Vagina (tissue), 2 donors: ENCODE results near the gene KCTD1.

Experiments
- CTCF ChIP-seq, 3 experiments: fragments of 450-650 bp in 2 of 3; fragments of 200-600 bp in 1 of 3; sonication (generic) in 1 of 3; IDR thresholded peaks; one replicate each; pipeline ENCODE4 v1.5.1; 2017 to 2019; ENCODE audit warnings: antibody characterized with exemption in 3 of 3, mild to moderate bottlenecking in 2 of 3, moderate library complexity in 2 of 3
- POLR2A ChIP-seq, 2 donors: fragments of 450-650 bp; IDR thresholded peaks; one replicate each; pipeline ENCODE4 v1.6.1; 2017; ENCODE audit warnings: antibody characterized with exemption in 2 of 2, mild to moderate bottlenecking in 2 of 2, moderate library complexity in 2 of 2
- POLR2AphosphoS5 ChIP-seq, 2 donors: sonication (generic); formaldehyde crosslinking; IDR thresholded peaks; one replicate each; pipeline ENCODE4 v1.9.0; 2017; ENCODE audit warnings: antibody characterized with exemption in 2 of 2, mild to moderate bottlenecking in 2 of 2, low read depth in 1 of 2; ENCODE audit not compliant: insufficient read depth in 1 of 2

- no peak for TF ChIP-seq CTCF (IDR thresholded peaks at IDR 0.05)
- no peak for TF ChIP-seq POLR2A (IDR thresholded peaks at IDR 0.05)
- TF ChIP-seq POLR2AphosphoS5 (IDR thresholded peaks at IDR 0.05; ENCODE audit: insufficient read depth in 1 of 2, low read depth in 1 of 2), result no peak
Observed at GRCh38 chr18:26515643-26516487, 32.5 kb downstream of the KCTD1 start.
